ENCODE measurements around the gene MYO16.

Gene MYO16

DNA sequence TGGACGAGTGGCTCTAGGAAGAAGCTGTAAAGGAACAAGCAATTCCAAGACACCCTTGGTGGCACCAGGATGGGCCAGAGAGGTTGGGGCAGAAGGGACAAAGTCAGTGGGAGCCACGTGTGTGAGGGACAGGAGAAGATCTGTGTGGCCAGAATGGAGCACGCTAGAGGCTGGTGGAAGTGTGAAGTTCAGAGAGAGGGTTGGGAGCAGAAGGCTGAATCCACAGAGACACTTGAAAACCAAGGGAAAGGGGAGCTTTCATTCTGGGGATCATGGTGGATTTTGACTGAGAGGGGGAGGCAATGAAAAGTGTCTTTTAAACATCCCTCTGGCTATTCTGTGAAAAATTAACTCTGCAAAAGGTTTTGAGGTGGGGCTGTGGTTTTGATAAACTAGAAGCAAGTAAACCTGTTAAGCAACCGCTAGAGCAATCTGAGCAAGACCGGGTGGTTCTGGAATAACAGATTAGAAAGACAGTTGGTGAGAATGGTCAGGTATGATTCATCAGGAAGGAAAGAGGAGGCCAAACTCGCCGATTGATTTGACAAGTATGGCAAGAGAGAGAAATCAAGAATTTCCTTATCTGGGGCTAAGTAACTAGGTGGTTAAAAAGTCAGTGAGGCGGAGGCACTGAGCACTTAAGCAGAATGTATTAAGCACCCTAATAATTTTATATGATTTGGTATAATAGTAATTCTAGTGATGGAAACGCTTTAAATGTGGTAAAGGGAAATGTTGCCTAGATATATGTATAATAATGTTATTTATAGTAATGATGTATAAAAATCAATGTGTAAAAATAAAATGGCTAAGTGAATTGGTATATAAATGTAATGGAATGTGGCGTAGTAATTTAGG, 140.0 kb downstream of the MYO16 start:
- H3K9me3 ChIP-seq, result no peaks in the 10 kb centered on the region
- peaks cover 79% of the 10 kb centered on the region for H3K27me3 ChIP-seq
- H3K36me3 ChIP-seq, result no peaks in the 10 kb centered on the region
- H3K4me3 ChIP-seq (ENCODE audit: low read depth, low read length), result no peak overlapping the region
- H3K4me1 ChIP-seq, result no peaks in the 10 kb centered on the region
- no peak for DNase-seq
- TF ChIP-seq, protein P1, sequence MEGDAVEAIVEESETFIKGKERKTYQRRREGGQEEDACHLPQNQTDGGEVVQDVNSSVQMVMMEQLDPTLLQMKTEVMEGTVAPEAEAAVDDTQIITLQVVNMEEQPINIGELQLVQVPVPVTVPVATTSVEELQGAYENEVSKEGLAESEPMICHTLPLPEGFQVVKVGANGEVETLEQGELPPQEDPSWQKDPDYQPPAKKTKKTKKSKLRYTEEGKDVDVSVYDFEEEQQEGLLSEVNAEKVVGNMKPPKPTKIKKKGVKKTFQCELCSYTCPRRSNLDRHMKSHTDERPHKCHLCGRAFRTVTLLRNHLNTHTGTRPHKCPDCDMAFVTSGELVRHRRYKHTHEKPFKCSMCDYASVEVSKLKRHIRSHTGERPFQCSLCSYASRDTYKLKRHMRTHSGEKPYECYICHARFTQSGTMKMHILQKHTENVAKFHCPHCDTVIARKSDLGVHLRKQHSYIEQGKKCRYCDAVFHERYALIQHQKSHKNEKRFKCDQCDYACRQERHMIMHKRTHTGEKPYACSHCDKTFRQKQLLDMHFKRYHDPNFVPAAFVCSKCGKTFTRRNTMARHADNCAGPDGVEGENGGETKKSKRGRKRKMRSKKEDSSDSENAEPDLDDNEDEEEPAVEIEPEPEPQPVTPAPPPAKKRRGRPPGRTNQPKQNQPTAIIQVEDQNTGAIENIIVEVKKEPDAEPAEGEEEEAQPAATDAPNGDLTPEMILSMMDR (IDR thresholded peaks at IDR 0.05; ENCODE audit: low read depth, low read length), result no peak

DNA sequence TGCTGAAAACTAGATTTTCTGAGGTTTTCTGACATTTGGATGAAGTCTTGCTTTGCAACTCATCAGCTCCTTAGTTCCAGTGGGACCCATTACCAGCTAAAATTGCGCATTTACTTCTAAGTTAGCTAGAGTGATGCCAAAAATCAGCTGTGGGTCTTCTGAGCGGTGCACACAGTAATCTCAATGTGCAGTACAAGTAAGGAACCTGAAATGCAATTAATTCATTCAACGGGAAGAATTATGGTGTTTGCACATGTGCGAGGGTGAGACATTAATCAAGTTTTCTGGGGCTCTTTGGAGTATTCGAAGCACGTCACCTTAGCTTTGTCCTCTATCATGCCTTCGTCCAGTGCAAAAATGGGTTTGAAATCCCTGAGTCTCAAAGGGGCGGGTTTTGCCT, 146.2 kb downstream of the MYO16 start:
- no peaks in the 10 kb centered on the region for H3K9me3 ChIP-seq
- H3K36me3 ChIP-seq, result no peaks in the 10 kb centered on the region
- H3K4me3 ChIP-seq (ENCODE audit: low read depth, low read length), result no peak overlapping the region
- TF ChIP-seq, protein P1 (IDR thresholded peaks at IDR 0.05; ENCODE audit: low read depth, low read length), result no peak
- no peak for DNase-seq
- H3K27me3 ChIP-seq, result peaks cover 56% of the 10 kb centered on the region
- no peaks in the 10 kb centered on the region for H3K4me1 ChIP-seq

GRCh38 chr13:108776650-108777049, 147.2 kb downstream of the MYO16 start:
- Histone ChIP-seq H3K36me3 (no peaks in the 10 kb centered on the region), H3K9me3 (no peaks in the 10 kb centered on the region), H3K4me1 (no peaks in the 10 kb centered on the region), H3K27me3 (peaks cover 46% of the 10 kb centered on the region), H3K4me3 (ENCODE audit: low read depth, low read length) (no peak overlapping the region)
- TF ChIP-seq, protein P1 (IDR thresholded peaks at IDR 0.05; ENCODE audit: low read depth, low read length), result no peak
- DNase-seq, result no peak

DNA sequence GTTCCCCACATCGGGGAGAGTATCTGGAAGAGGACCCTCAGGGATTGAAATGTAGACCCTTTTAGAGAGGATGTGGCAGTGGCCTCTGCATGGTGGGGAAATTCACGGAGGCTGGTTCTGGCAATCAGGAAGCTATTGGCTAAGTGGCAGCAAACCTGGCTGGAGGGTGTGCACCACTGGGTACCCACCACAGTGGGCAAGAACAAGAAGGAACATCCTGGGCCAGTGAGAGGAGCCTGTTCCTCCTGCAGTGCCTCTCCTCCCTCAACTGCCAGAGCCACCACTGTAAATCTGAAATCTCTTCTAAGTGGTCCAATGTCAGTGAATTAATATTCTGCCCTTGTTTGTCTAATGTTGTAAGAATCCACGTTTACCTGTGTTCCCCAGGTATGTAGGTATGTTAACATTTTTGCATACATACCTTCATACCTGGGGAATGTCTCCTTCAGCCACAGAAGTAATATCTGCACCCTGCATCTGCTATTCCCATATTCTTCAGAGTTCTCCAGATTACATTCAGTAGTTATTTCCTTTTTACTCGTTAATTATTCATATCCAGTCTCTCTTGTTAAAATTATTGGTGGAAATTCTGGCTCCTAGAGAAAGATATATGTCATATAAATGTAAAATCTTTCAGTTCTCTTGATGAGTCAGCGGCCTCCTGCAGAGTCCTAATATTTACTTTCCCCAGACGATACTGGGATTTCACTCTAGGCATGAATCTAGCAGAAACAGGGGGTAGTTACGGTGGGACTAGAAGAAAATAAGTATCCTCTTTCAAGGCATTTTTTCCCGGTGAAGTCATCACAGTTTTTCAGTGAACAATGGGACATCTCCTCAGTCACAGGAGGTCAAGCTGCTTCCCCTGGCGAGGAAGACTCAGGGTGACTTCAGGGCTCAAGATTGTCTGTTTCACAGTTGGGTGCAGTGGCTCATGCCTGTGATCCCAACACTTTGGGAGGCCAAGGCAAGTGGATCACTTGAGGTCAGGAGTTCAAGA, 148.3 kb downstream of the MYO16 start:
- no peaks in the 10 kb centered on the region for H3K4me1 ChIP-seq
- H3K36me3 ChIP-seq, result no peaks in the 10 kb centered on the region
- TF ChIP-seq, protein P1 (IDR thresholded peaks at IDR 0.05; ENCODE audit: low read depth, low read length), result no peak
- no peaks in the 10 kb centered on the region for H3K9me3 ChIP-seq
- H3K4me3 ChIP-seq (ENCODE audit: low read depth, low read length), result no peak overlapping the region
- no peak for DNase-seq
- H3K27me3 ChIP-seq, result peaks cover 35% of the 10 kb centered on the region

DNA sequence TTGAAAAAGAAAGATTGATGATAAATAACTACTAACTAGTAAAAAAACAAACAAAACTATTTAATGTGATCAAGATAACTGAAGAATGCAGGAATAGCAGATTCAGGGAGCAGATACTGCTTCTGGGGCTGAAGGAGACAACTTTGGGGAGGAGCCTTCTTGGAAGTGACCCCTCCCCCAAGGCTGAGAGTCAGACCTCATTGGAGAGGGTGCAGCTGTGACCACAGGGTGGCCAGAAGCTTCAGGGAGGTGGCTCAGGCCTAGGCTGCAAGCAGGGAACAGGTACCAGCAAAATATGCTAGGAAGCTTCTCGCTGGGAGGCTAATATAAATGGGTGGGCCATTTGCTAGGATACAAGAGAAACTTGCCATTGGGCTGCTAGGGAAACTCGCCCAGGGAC, 149.9 kb downstream of the MYO16 start:
- DNase-seq, result no peak
- Histone ChIP-seq H3K27me3 (peaks cover 26% of the 10 kb centered on the region), H3K9me3 (no peaks in the 10 kb centered on the region), H3K36me3 (no peaks in the 10 kb centered on the region), H3K4me3 (ENCODE audit: low read depth, low read length) (no peak overlapping the region), H3K4me1 (no peaks in the 10 kb centered on the region)
- TF ChIP-seq, protein P1 (IDR thresholded peaks at IDR 0.05; ENCODE audit: low read depth, low read length), result no peak

All from BE2C (cell line).